Measurements from ENCODE around the gene MSN. TPM values are rescaled to one million over a fixed set of nuclear protein-coding genes. Genes with fewer than 3 reads are reported as not detected.

MSN gene
- 100 to 1,000 TPM; 596 to 600 TPM for total RNA-seq

DNA sequence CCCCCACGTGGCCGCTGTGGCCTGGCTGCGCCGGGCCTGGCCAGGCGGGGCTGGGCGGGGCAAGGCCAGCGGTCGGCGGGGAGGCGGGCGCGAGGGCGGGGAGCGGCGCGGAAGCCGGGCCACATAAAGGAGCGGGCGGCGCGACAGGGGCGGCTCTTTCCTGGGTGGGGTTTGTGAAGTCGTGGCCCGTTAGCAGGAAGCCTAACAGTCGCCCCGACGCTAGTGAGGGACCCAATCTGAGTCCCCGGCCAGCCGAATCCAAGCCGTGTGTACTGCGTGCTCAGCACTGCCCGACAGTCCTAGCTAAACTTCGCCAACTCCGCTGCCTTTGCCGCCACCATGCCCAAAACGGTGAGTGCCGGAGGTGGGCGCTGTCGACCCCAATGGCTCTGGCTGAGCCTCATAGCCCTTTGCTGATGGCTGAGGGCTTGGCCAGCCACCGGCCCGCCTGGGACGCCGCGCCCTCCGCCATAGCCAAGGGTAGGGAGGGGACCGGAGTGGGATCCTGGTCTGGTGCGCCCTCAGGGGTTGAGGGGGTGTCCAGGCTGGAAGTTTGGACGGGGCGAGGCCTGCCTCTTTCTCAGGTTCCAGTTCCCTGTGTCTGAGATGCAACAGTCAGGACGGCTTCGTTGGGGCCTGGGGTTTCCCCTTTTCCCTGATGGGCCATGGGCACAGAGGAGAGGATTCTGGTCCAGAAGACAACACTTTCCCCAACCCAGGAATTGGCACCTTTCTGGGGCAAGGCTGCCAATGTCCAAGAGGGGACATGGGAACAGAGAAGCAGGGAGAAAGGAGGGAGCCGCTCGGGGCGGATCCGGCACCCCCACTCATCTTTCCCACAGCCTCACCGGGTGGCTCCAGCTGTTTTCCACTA lies at the start of gene MSN:
TSS of gene MSN (plus strand) at position 152 of the 874 bp plus-strand sequence. CDS start at position 340, 188 bp downstream.

Other genes with a start within 250 kb of the MSN start
- gene LAS1L, start 132.9 kb upstream of the MSN start, total RNA-seq: 10 to 100 TPM; 34.4 to 37.7 TPM